NB4 (cell line): ENCODE measurements around the gene AP2A2.

Experiments used
- POLR2A ChIP-seq: IDR thresholded peaks from 2 replicates; pipeline ENCODE4 v1.6.1; 2011; ENCODE audit warnings: mild to moderate bottlenecking; ENCODE audit not compliant: insufficient read length; ENCODE audit errors: extremely low read depth
- TF ChIP-seq, protein P1 (sequence below): IDR thresholded peaks from one replicate; pipeline ENCODE4 v1.5.1; 2012; ENCODE audit warnings: low read depth, low read length

DNA sequence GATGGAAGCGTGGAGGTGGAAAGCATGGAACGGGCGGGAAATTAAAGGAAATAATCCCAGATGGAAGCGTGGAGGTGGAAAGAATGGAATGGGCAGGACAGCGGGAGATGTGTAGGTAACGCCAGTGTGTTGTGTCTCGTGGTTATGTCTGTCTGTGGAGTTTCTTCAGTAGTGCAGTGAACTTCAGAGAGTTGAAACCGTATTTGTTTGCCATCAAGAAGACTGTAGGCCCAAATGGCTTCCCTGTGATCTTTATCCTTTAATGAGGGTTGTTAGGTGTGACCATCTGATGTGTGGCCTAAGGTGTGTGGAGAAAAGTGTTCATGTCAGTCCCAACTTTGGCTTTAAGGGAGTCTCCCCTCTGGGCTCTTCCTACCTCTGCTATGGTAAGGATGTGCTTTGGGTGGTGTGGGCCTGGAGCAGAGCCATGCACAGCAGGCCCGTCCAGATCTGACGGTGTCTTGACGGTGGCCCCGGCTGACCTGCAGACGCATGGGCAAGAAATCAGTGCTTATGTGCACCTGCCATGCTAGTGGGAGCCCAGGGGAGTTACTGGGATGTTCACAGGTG, 39.6 kb downstream of the AP2A2 start:
- TF ChIP-seq, protein P1, sequence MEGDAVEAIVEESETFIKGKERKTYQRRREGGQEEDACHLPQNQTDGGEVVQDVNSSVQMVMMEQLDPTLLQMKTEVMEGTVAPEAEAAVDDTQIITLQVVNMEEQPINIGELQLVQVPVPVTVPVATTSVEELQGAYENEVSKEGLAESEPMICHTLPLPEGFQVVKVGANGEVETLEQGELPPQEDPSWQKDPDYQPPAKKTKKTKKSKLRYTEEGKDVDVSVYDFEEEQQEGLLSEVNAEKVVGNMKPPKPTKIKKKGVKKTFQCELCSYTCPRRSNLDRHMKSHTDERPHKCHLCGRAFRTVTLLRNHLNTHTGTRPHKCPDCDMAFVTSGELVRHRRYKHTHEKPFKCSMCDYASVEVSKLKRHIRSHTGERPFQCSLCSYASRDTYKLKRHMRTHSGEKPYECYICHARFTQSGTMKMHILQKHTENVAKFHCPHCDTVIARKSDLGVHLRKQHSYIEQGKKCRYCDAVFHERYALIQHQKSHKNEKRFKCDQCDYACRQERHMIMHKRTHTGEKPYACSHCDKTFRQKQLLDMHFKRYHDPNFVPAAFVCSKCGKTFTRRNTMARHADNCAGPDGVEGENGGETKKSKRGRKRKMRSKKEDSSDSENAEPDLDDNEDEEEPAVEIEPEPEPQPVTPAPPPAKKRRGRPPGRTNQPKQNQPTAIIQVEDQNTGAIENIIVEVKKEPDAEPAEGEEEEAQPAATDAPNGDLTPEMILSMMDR, result no peak
- TF ChIP-seq POLR2A, result no peak
